HG03457 (cell line): ENCODE results near the gene MYO5A.
A peak's percentile ranks its signal among the peaks of the same experiment; 100 is the strongest.

Source experiments
- ATAC-seq: cut with Tn5 transposase; IDR thresholded peaks from one replicate; pipeline ENCODE4 v1.9.1; 2021; ENCODE audit warnings: moderate number of reproducible peaks; ENCODE audit not compliant: unreplicated experiment

MYO5A gene

DNA sequence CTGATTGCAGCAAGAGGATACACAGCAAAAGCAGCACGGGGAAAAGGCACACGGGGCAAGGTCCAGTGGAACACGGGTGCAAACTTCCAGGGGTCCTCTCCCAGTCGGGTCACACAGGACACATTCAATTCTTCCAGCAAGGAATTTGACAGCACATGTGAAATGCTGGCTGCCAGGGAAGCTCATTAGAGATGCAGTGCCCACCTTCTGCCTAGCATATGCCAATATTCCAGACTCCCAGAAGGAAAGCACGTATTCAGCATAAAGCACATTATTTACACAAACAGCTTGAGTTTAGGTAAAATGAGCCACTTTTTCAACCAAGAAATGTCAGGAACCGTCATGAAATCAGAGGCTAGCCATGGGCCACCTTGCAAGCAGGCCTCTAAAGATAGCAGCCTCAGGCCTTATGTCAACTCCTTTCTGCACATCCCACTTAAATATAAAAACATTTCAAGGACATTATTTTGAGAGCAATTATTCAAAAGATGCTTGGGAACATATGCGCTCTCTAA is 252.4 kb downstream of the MYO5A start:
- ATAC-seq = no peak

DNA sequence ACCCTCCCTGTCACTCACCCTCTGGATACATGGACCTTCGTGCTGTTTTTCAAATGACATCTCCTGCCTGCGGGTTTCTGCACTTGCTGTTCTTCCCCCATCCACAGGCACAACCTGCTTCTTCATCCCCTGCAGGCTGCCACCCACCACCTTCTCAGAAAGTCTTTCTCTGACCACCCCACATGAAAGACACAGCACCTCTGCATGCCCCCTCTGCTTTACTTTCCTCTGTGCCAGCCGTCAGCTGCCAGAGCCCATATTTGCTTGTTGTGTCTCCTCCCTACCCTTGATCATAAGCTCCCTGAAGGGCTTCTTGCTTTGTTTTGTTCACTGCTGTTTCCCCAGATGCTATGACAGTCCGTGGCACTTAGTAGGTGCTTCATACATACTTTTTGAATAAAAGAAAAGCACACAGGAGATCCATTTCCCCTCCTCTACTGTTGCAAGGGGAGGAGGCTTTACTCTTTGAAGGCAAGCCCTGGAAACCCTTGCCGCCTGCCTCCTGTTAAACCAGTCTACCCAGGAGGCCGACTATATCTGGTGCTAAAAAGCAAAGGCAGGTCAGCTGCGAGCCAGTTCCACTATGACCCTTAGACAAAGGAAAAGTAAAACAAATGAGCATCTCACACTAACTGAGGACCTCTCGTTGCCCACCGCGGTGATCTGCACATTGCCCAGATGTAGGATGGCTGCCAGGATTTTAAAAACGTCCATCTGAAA is 265.0 kb downstream of the MYO5A start:
- ATAC-seq = no peak

DNA sequence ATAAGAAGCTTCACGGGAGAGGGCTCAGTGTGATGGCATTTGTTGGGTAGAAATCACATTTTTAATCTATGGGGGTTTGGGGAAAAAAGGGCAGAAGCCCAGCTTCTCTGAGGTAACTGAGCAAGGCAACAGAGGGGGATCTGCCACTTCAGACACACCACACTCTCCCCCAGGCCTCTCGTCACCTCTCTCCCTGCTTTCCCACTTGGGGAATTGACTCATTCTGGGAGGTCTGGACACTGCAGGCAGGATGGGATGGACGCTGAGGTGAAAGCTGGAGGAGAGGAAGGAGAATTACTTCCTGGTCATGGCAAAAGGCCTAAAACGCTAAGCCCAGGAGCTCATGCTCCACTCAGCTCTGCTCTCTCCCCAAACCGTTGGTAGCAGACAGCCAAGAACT is 266.3 kb downstream of the MYO5A start:
- no peak for ATAC-seq

DNA sequence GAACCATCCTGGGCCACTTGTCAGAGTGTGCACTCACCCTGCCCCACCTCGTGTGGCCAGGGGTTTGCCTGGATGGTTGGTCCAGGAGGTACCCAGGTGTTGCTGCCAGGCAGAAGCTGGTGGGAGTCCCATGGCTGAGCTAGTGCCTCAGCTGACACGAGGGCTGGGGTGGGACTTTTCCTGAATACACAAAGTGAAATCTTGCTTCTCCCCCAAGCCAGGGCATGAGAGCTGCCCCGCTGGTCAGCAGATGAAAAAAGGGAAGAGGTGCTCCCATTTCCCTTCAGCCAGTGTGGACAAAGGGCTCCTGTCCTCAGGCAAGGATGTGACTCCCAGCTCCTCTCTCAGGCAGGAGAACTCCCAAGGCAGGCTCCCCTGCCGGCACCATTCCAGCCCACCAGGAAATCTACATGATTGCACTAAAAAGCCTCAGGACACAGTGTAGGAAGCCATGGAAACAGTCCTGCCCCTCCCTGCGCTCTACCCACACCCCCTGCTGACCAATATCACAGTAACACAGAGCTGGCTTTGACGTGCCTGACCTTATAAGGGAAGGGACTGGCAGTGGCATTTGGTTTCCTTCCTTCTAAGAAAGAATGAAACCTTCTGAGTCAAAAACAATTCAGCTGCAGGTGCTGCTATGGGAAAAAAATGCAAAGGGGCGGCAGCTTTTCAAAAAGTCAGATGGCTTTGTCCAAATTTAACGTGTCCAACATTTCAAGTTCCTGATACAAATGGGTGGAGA is 267.0 kb downstream of the MYO5A start:
- peak; percentile 99 for ATAC-seq

DNA sequence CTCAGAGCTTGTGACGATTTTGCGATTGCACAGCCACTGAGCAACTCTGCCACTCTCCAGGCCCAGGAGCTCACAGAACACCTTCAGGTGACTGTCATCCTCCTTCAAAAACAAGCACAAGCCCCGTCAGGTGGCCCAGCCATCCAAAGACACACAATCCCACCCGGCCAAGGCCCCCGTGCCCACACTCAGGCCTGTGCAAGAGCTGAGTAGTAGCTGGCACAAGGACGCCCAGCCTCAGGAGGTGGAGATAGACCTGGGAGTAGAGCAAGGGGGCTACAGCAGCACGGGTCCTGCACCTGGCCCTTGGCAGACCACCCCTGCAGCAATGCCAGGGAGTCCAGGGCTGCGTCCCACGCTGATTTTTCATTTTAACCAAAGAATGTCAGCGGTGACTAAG is 267.7 kb downstream of the MYO5A start:
- no peak for ATAC-seq

DNA sequence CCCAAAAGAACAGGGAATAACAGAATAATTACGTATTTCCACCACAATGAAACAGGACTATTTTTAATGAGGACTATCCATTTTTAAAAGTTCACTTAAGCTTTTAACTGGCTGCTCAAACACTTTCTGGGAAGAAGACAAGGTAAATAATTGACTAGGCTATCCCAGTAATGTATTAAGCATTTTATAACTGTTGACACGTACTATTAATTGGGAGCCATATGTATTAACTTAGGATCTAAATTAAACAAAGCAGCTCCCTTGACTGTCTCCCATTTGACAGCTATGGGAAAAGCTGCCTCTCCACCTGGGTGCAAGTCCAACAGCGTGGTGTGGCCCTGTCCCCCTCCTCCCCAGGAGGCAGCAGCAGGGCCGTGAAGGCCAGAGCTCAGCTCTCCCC is 269.2 kb downstream of the MYO5A start:
- ATAC-seq = no peak

DNA sequence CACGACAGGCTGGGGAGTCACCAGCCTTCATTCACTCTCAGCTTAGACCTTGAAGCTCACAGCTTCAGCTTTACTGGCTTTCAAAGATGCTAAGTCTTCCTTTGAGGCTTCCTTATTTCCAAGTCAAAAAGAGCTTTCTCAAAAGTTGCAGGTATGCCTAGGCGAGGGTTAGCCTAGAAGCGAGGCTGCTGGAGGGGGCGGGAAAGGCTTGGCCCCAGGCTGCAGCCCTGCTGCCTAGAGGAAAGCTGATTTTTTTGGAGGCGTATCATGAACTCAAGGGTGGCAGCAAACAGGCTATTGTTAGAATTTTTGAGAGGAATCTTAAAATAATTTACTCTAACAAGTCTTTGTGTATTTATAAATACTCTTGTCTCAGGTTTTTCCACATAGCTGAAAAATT is 270.2 kb downstream of the MYO5A start:
- ATAC-seq = no peak

DNA sequence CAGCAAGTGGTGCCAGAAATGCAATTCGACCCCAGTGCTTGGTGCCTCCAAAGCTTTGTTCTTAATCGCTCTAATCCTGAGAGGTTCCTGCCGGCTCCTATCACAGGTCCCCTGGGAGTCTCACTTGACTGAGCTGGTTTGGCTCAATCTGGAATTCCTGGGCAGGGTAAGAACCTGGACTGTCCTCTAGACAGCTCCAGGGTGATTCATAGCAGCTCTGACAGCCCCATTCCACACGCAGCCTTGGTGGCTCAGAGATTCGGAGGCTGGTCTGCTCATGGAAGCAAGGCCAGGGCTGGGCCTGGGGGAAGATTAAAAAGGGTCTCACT is 271.0 kb downstream of the MYO5A start:
- ATAC-seq = no peak
